HL-60 (cell line): Measurements from ENCODE around the gene EPB41L2.

Source experiments
- DNase-seq, 2 experiments: peaks; one replicate each; pipeline ENCODE4 v3.0.0-alpha.2; 2010 to 2020; ENCODE audit warnings: low read depth in 1 of 2, low spot score in 1 of 2
- H3K27ac ChIP-seq: fragments of 250-450 bp; sonication (Bioruptor Pico); replicated peaks from 2 replicates; pipeline ENCODE4 v1.5.1; 2020; ENCODE audit warnings: mild to moderate bottlenecking, moderate library complexity
- H3K27me3 ChIP-seq: fragments of 250-450 bp; sonication (Bioruptor Pico); 2 replicates; pipeline ENCODE4 v1.5.1; 2021; ENCODE audit warnings: mild to moderate bottlenecking, moderate library complexity; ENCODE audit not compliant: insufficient read depth, poor library complexity, severe bottlenecking
- H3K4me3 ChIP-seq: replicated peaks from 2 replicates; pipeline ENCODE4 v1.5.1; 2011; ENCODE audit warnings: mild to moderate bottlenecking, control low read depth, low read length; ENCODE audit not compliant: insufficient read depth
- CTCF ChIP-seq: IDR thresholded peaks from one replicate; pipeline ENCODE4 v1.5.1; 2011; ENCODE audit warnings: low read length, control low read depth, inconsistent platforms; ENCODE audit not compliant: insufficient read depth
- GABPA ChIP-seq: IDR thresholded peaks from 2 replicates; pipeline ENCODE4 v1.6.1; 2012; ENCODE audit warnings: low read depth
- POLR2AphosphoS5 ChIP-seq: IDR thresholded peaks from 2 replicates; pipeline ENCODE4 v1.6.1; 2012; ENCODE audit warnings: low read depth
- SPI1 ChIP-seq: IDR thresholded peaks from 2 replicates; pipeline ENCODE4 v1.6.1; 2012; ENCODE audit warnings: low read depth, mild to moderate bottlenecking, borderline replicate concordance
- TF ChIP-seq, protein P1 (sequence below): IDR thresholded peaks from 2 replicates; pipeline ENCODE4 v1.6.1; 2012; ENCODE audit warnings: low read depth; ENCODE audit not compliant: insufficient replicate concordance

Gene EPB41L2

GRCh38 chr6:131058236-131058635 lies 4.8 kb downstream of the EPB41L2 start:
- Histone ChIP-seq H3K27me3 (peaks cover 11% of the 10 kb centered on the region), H3K4me3 (no peak overlapping the region), H3K27ac (no peak overlapping the region)
- DNase-seq = no peak
- TF ChIP-seq POLR2AphosphoS5 = no peak
- no peak for TF ChIP-seq SPI1
- no peak for TF ChIP-seq GABPA
- TF ChIP-seq, protein P1, sequence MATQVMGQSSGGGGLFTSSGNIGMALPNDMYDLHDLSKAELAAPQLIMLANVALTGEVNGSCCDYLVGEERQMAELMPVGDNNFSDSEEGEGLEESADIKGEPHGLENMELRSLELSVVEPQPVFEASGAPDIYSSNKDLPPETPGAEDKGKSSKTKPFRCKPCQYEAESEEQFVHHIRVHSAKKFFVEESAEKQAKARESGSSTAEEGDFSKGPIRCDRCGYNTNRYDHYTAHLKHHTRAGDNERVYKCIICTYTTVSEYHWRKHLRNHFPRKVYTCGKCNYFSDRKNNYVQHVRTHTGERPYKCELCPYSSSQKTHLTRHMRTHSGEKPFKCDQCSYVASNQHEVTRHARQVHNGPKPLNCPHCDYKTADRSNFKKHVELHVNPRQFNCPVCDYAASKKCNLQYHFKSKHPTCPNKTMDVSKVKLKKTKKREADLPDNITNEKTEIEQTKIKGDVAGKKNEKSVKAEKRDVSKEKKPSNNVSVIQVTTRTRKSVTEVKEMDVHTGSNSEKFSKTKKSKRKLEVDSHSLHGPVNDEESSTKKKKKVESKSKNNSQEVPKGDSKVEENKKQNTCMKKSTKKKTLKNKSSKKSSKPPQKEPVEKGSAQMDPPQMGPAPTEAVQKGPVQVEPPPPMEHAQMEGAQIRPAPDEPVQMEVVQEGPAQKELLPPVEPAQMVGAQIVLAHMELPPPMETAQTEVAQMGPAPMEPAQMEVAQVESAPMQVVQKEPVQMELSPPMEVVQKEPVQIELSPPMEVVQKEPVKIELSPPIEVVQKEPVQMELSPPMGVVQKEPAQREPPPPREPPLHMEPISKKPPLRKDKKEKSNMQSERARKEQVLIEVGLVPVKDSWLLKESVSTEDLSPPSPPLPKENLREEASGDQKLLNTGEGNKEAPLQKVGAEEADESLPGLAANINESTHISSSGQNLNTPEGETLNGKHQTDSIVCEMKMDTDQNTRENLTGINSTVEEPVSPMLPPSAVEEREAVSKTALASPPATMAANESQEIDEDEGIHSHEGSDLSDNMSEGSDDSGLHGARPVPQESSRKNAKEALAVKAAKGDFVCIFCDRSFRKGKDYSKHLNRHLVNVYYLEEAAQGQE = no peak
- no peak for TF ChIP-seq CTCF

GRCh38 chr6:131054392-131055250 lies 8.4 kb downstream of the EPB41L2 start:
- no peak overlapping the region for H3K27ac ChIP-seq
- no peak overlapping the region for H3K4me3 ChIP-seq
- TF ChIP-seq GABPA (no peak), CTCF (no peak), SPI1 (no peak), POLR2AphosphoS5 (no peak)
- TF ChIP-seq, protein P1 = no peak

GRCh38 chr6:131053546-131054240 lies 9.4 kb downstream of the EPB41L2 start:
- Histone ChIP-seq H3K27ac (no peak overlapping the region), H3K27me3 (no peaks in the 10 kb centered on the region), H3K4me3 (no peak overlapping the region)
- DNase-seq = no peak
- TF ChIP-seq POLR2AphosphoS5 (no peak), GABPA (no peak), SPI1 (no peak)

More at GRCh38 chr6:131054392-131055250, 8.4 kb downstream of the EPB41L2 start:
- no peaks in the 10 kb centered on the region for H3K27me3 ChIP-seq
- no peak for DNase-seq

GRCh38 chr6:131052181-131052580 lies 10.9 kb downstream of the EPB41L2 start:
- no peak for DNase-seq
- H3K4me3 ChIP-seq = no peak overlapping the region
- H3K27ac ChIP-seq = no peak overlapping the region
- TF ChIP-seq POLR2AphosphoS5 = no peak
- TF ChIP-seq CTCF = no peak
- TF ChIP-seq, protein P1 = no peak
- TF ChIP-seq GABPA = no peak
- TF ChIP-seq SPI1 = no peak
- H3K27me3 ChIP-seq = no peaks in the 10 kb centered on the region
